ENCODE data around the gene DNASE1L1. TPM values are rescaled to one million over a fixed set of nuclear protein-coding genes. Genes with fewer than 3 reads are reported as not detected.

DNASE1L1 gene
- total RNA-seq, 1 experiment from 2014 or later, result 16.2 TPM

- DNase-seq (ENCODE audit: low spot score) (no peak), ATAC-seq (no peak)
- no peak for TF ChIP-seq HMGA2 (CRISPR knock-in tag; IDR thresholded peaks at IDR 0.05)
- TF ChIP-seq ETV6 (CRISPR knock-in tag; IDR thresholded peaks at IDR 0.05), result no peak
- no peak for TF ChIP-seq KAT7 (CRISPR knock-in tag; IDR thresholded peaks at IDR 0.05; ENCODE audit: borderline replicate concordance)
- ChIA-PET CTCF (interaction anchor here (0.6 kb wide), 1 partner anchor 41 kb away, joined by 3 read pairs; no protein-coding TSS in a partner anchor), POLR2A (no interaction called here)
- H3K9me3 Mint-ChIP-seq, result no peaks in the 10 kb centered on the region
- H3K27ac Mint-ChIP-seq, result no peak overlapping the region
- H3K4me3 Mint-ChIP-seq, result no peak overlapping the region
- H3K27me3 Mint-ChIP-seq (ENCODE audit: low read depth), result peaks cover 3% of the 10 kb centered on the region; the same call in 1 of the 2 replicates
- H3K4me1 Mint-ChIP-seq, result no peaks in the 10 kb centered on the region
- peaks cover 6% of the 10 kb centered on the region for H3K36me3 Mint-ChIP-seq
Observed at GRCh38 chrX:154449618-154450017, 40.6 kb upstream of the DNASE1L1 start.

DNA sequence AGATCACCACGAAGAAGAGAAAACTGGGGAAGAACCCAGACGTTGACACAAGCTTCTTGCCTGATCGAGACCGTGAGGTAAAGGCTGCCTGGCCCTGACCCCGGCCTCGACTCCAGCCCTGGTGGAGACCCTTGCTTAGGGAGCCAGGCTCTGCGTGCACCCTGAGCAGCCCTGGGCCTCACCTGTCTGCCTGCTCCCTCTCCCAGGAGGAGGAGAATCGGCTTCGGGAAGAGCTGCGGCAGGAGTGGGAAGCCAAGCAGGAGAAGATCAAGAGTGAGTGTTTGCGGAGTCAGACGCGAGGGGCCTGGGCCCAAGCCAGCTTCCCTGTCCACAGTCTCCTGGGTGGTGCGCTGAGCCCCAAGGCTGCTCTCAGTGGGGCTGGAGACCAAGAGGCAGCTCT lies 39.4 kb upstream of the DNASE1L1 start:
- H3K27me3 Mint-ChIP-seq (ENCODE audit: low read depth), result no peaks in the 10 kb centered on the region
- TF ChIP-seq ETV6 (CRISPR knock-in tag; IDR thresholded peaks at IDR 0.05) (no peak), PREB (CRISPR knock-in tag; IDR thresholded peaks at IDR 0.05; ENCODE audit: borderline replicate concordance) (no peak), ZNF671 (CRISPR knock-in tag; IDR thresholded peaks at IDR 0.05) (no peak), HMGXB4 (CRISPR knock-in tag; IDR thresholded peaks at IDR 0.05) (no peak), CBFB (CRISPR knock-in tag; IDR thresholded peaks at IDR 0.05; ENCODE audit: low read depth) (no peak)
- TF ChIP-seq, protein P1, sequence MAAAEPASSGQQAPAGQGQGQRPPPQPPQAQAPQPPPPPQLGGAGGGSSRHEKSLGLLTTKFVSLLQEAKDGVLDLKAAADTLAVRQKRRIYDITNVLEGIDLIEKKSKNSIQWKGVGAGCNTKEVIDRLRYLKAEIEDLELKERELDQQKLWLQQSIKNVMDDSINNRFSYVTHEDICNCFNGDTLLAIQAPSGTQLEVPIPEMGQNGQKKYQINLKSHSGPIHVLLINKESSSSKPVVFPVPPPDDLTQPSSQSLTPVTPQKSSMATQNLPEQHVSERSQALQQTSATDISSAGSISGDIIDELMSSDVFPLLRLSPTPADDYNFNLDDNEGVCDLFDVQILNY (CRISPR knock-in tag; IDR thresholded peaks at IDR 0.05), result no peak
- TF ChIP-seq, protein P2, sequence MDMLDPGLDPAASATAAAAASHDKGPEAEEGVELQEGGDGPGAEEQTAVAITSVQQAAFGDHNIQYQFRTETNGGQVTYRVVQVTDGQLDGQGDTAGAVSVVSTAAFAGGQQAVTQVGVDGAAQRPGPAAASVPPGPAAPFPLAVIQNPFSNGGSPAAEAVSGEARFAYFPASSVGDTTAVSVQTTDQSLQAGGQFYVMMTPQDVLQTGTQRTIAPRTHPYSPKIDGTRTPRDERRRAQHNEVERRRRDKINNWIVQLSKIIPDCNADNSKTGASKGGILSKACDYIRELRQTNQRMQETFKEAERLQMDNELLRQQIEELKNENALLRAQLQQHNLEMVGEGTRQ (CRISPR knock-in tag; IDR thresholded peaks at IDR 0.05), result no peak
- no peak overlapping the region for H3K27ac Mint-ChIP-seq
- ChIA-PET POLR2A (no interaction called here), CTCF (interaction anchor here (0.7 kb wide), 1 partner anchor 24 kb away, joined by 3 read pairs; no protein-coding TSS in a partner anchor)
- no peak for DNase-seq (ENCODE audit: low spot score)
- no peak overlapping the region for H3K4me3 Mint-ChIP-seq
- peaks cover 6% of the 10 kb centered on the region for H3K36me3 Mint-ChIP-seq
- H3K9me3 Mint-ChIP-seq, result no peaks in the 10 kb centered on the region
- ATAC-seq, result no peak
- H3K4me1 Mint-ChIP-seq, result no peaks in the 10 kb centered on the region

DNA sequence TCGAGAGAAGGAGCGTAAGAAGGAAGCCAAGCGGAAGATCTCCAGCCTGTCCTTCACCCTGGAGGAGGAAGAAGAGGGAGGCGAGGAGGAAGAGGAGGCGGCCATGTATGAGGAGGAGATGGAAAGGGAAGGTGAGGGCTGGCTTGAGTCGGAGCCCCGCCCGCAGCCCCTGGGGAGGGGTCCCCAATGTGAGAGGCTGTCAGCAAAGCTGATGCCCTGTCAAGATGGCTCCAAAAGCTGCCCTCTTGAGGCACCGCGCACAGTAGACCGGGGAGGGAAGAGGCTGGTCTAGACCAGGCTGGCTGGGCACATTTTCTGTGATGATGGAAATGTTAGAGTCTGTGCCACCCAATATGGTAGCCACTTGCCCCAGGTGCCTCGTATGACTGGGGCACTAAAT lies 37.4 kb upstream of the DNASE1L1 start:
- Mint-ChIP-seq H3K27ac (no peak overlapping the region), H3K4me1 (no peaks in the 10 kb centered on the region), H3K36me3 (peaks cover 9% of the 10 kb centered on the region), H3K9me3 (no peaks in the 10 kb centered on the region), H3K27me3 (ENCODE audit: low read depth) (no peaks in the 10 kb centered on the region), H3K4me3 (no peak overlapping the region)
- no peak for ATAC-seq
- POLR2A ChIA-PET, result no interaction called here
- CTCF ChIA-PET, result no interaction called here
- no peak for DNase-seq (ENCODE audit: low spot score)
- TF ChIP-seq IRF1 (CRISPR knock-in tag; IDR thresholded peaks at IDR 0.05) (no peak), ZNF416 (CRISPR knock-in tag; IDR thresholded peaks at IDR 0.05) (no peak), CBFB (CRISPR knock-in tag; IDR thresholded peaks at IDR 0.05; ENCODE audit: low read depth) (no peak), GRHL2 (CRISPR knock-in tag; IDR thresholded peaks at IDR 0.05; ENCODE audit: insufficient replicate concordance, severe bottlenecking) (no peak), FOXJ3 (CRISPR knock-in tag; IDR thresholded peaks at IDR 0.05; ENCODE audit: borderline replicate concordance) (no peak), ETV6 (CRISPR knock-in tag; IDR thresholded peaks at IDR 0.05) (no peak), NR1H2 (CRISPR knock-in tag; IDR thresholded peaks at IDR 0.05) (no peak), SOX15 (CRISPR knock-in tag; IDR thresholded peaks at IDR 0.05) (no peak), ESRRA (CRISPR knock-in tag; IDR thresholded peaks at IDR 0.05; ENCODE audit: borderline replicate concordance) (no peak), ZNF232 (CRISPR knock-in tag; IDR thresholded peaks at IDR 0.05) (no peak), RORB (CRISPR knock-in tag; IDR thresholded peaks at IDR 0.05) (no peak), E2F4 (CRISPR knock-in tag; IDR thresholded peaks at IDR 0.05; ENCODE audit: borderline replicate concordance, low read depth) (no peak), NFATC4 (CRISPR knock-in tag; IDR thresholded peaks at IDR 0.05) (no peak), JUN (CRISPR knock-in tag; IDR thresholded peaks at IDR 0.05) (no peak), JAZF1 (CRISPR knock-in tag; IDR thresholded peaks at IDR 0.05) (no peak)
- TF ChIP-seq, protein P3, sequence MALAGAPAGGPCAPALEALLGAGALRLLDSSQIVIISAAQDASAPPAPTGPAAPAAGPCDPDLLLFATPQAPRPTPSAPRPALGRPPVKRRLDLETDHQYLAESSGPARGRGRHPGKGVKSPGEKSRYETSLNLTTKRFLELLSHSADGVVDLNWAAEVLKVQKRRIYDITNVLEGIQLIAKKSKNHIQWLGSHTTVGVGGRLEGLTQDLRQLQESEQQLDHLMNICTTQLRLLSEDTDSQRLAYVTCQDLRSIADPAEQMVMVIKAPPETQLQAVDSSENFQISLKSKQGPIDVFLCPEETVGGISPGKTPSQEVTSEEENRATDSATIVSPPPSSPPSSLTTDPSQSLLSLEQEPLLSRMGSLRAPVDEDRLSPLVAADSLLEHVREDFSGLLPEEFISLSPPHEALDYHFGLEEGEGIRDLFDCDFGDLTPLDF (CRISPR knock-in tag; IDR thresholded peaks at IDR 0.05), result no peak

All from WTC11 (cell line).